Pancreas (tissue), 10 donors: ENCODE results near the gene HASPIN. TPM values are rescaled to one million over a fixed set of nuclear protein-coding genes. Genes with fewer than 3 reads are reported as not detected.

Experiments
- ATAC-seq, 4 donors: fragments of 200-7000 bp; cut with Tn5 transposase; one replicate each; pipeline versions ENCODE4 v1.8.0 to v1.9.1; 2020; ENCODE audit warnings: mild to moderate bottlenecking in 4 of 4, moderate library complexity in 4 of 4
- DNase-seq, 6 donors: peaks; one replicate each; pipeline ENCODE4 v3.0.0-alpha.2; 2020
- FAIRE-seq: peaks from 2 replicates; lab custom pipeline; 2012; peaks lifted over from hg19 to GRCh38; lab: Jason Lieb, UNC
- H3K27ac ChIP-seq, 4 donors: fragments of 200-600 bp; sonication (generic); 1 replicate in 3 of 4; 2 replicates in 1 of 4; pipeline versions ENCODE4 v1.5.0 to v1.8.0; 2020
- H3K27me3 ChIP-seq, 4 donors: fragments of 200-600 bp; one replicate each; pipeline ENCODE4 v1.8.0; 2021
- H3K36me3 ChIP-seq, 3 donors: fragments of 200-600 bp; sonication (generic) in 1 of 3; one replicate each; pipeline versions ENCODE4 v1.5.0 to v1.8.0; 2020 to 2021
- H3K4me1 ChIP-seq, 3 donors: fragments of 200-600 bp; one replicate each; pipeline ENCODE4 v1.8.0; 2021
- H3K4me3 ChIP-seq, 4 donors: fragments of 200-600 bp; sonication (generic) in 2 of 4; one replicate each; pipeline versions ENCODE4 v1.5.0 to v1.8.0; 2020 to 2021
- H3K9me3 ChIP-seq, 4 donors: fragments of 200-600 bp; one replicate each; pipeline ENCODE4 v1.8.0; 2021
- WGBS, 2 donors: extraction: QIAGEN DNeasy Blood & Tissue Kit; methylation state at CpG; one replicate each; pipeline ENCODE4 v1.1.7; 2013; 5-methylcytosine and 5-hydroxymethylcytosine counted together
- intact Hi-C, 3 donors: fragments of 100-400 bp; cut with DNase I; formaldehyde crosslinking; loops; one replicate each; pipeline versions ENCODE4 v1.11.1 to v1.14.2; 2022
- polyA plus RNA-seq, 2 donors: library from polyadenylated mRNA; stranded (reverse); fragments of 200-250 nt; gene quantifications; one replicate each; pipeline ENCODE4 v1.2.3, GENCODE V29; 2013
- total RNA-seq, 6 donors: library from RNA; stranded (reverse); fragmentation: NEBNext Ultra II Directional in 4 of 6; extraction: Animal tissue kit (Norgen Biotek cat#: 25700) in 4 of 6; gene quantifications; one replicate each; pipeline versions ENCODE4 v1.2.1 to v1.2.4, GENCODE V29; 2021 to 2023
- TF ChIP-seq, protein P1 (sequence below), 4 donors: fragments of 200-600 bp; sonication (generic) in 3 of 4; IDR thresholded peaks; one replicate each; pipeline versions ENCODE4 v1.5.0 to v1.8.0; 2021; ENCODE audit warnings: antibody characterized with exemption in 4 of 4
- donor health status: healthy with polysubstance abuse.
- donor health status: DM: no; HTN: no; CAD: no; lungs with moderate emphysema.
- donor health status: DM: no; HTN: no; CAD: no.
- donor health status: control.
- donor health status: control.
- donor health status: Bipolar disorder and iron deficiency.
- donor health status: DM: yes; HTN: yes; CAD: no.
- donor health status: DM: no; HTN: no; CAD: no.
- donor health status: DM: no; HTN: no; CAD: no.
- donor health status: DM: yes; HTN: yes; CAD: no.

HASPIN gene
- total and polyA plus RNA-seq, 8 donors: 0.05 to 0.31 (median 0.21) TPM; not detected in 2

DNA sequence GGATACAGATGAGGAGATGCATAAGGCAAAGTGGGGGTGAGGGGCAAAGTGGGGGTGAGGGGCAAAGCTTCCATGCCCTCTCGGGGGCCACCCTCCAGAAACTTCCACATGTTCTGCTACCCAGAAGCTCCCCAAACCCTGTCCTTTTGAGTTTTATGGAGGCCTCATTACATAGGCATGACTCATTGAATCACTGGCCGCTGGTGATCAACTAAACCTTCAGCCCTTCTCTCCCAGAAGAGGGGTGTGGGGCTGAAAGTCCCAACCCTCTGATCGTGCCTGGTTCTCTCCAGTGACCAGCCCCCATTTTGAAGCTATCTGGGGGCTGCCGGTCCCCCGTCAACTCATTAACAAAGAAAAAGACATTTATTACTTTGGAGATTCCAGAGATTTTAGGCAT lies 49.8 kb downstream of the HASPIN start:
- ATAC-seq: no peak
- intact Hi-C loops: no loop called here
- Histone ChIP-seq H3K27ac (no peak overlapping the region), H3K9me3 (no peaks in the 10 kb centered on the region), H3K27me3 (no peaks in the 10 kb centered on the region), H3K4me3 (no peak overlapping the region), H3K4me1 (no peaks in the 10 kb centered on the region), H3K36me3 (no peaks in the 10 kb centered on the region)
- TF ChIP-seq, protein P1, sequence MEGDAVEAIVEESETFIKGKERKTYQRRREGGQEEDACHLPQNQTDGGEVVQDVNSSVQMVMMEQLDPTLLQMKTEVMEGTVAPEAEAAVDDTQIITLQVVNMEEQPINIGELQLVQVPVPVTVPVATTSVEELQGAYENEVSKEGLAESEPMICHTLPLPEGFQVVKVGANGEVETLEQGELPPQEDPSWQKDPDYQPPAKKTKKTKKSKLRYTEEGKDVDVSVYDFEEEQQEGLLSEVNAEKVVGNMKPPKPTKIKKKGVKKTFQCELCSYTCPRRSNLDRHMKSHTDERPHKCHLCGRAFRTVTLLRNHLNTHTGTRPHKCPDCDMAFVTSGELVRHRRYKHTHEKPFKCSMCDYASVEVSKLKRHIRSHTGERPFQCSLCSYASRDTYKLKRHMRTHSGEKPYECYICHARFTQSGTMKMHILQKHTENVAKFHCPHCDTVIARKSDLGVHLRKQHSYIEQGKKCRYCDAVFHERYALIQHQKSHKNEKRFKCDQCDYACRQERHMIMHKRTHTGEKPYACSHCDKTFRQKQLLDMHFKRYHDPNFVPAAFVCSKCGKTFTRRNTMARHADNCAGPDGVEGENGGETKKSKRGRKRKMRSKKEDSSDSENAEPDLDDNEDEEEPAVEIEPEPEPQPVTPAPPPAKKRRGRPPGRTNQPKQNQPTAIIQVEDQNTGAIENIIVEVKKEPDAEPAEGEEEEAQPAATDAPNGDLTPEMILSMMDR (IDR thresholded peaks at IDR 0.05): no peak
- FAIRE-seq: no peak
- WGBS, 2 donors: 69 to 72% methylated on average over 5 of the region's 5 CpGs
- DNase-seq: peak in 1 of 6 donors; percentile 3

GRCh38 chr17:3773966-3774365 lies 50.3 kb downstream of the HASPIN start:
- no peak overlapping the region for H3K4me3 ChIP-seq
- H3K9me3 ChIP-seq: no peaks in the 10 kb centered on the region
- ATAC-seq (no peak), DNase-seq (peak in 1 of 6 donors; percentile 27), FAIRE-seq (no peak)
- no peaks in the 10 kb centered on the region for H3K4me1 ChIP-seq
- H3K27me3 ChIP-seq: no peaks in the 10 kb centered on the region
- intact Hi-C loops: no loop called here
- H3K27ac ChIP-seq: no peak overlapping the region
- WGBS, 2 donors: 89 to 90% methylated on average over 3 of the region's 3 CpGs
- TF ChIP-seq, protein P1 (IDR thresholded peaks at IDR 0.05): no peak
- H3K36me3 ChIP-seq: no peaks in the 10 kb centered on the region

Other genes with a start within 250 kb of the HASPIN start
- 1 to 10 TPM in 1 of 6 donors, under 1 TPM in 5; 0.38 to 1.1 (median 0.69) TPM for gene ASPA, start 247.9 kb upstream of the HASPIN start, total RNA-seq
- gene ASPA, start 247.9 kb upstream of the HASPIN start, polyA plus RNA-seq: under 1 TPM; 0.65 to 0.75 TPM
- gene TRPV3, start 166.1 kb upstream of the HASPIN start, total RNA-seq: under 1 TPM; 0.21 to 0.93 (median 0.45) TPM
- under 1 TPM; 0.73 to 0.99 TPM for gene TRPV3, start 166.1 kb upstream of the HASPIN start, polyA plus RNA-seq
- 1 to 10 TPM; 1.6 to 4.0 (median 3.1) TPM for gene TRPV1, start 114.5 kb upstream of the HASPIN start, total RNA-seq
- gene TRPV1, start 114.5 kb upstream of the HASPIN start, polyA plus RNA-seq: 10 to 100 TPM in 1 of 2 donors, 1 to 10 TPM in 1; 8.1 to 10.2 TPM
- 1 to 10 TPM; 8.0 to 9.8 (median 8.8) TPM for gene SHPK, start 87.7 kb upstream of the HASPIN start, total RNA-seq
- 10 to 100 TPM in 1 of 2 donors, 1 to 10 TPM in 1; 7.4 to 10.5 TPM for gene SHPK, start 87.7 kb upstream of the HASPIN start, polyA plus RNA-seq
- 10 to 100 TPM in 5 of 6 donors, 1 to 10 TPM in 1; 9.0 to 14.2 (median 12.4) TPM for gene CTNS, start 87.1 kb upstream of the HASPIN start, total RNA-seq
- gene CTNS, start 87.1 kb upstream of the HASPIN start, polyA plus RNA-seq: 10 to 100 TPM; 12.6 to 14.0 TPM
- gene TAX1BP3, start 55.3 kb upstream of the HASPIN start, total RNA-seq: 10 to 100 TPM; 31.4 to 80.6 (median 36.5) TPM
- gene TAX1BP3, start 55.3 kb upstream of the HASPIN start, polyA plus RNA-seq: 10 to 100 TPM; 58.4 to 62.7 TPM
- gene EMC6, start 55.1 kb upstream of the HASPIN start, total RNA-seq: 10 to 100 TPM; 12.1 to 19.7 (median 14.4) TPM
- 10 to 100 TPM; 30.9 to 34.6 TPM for gene EMC6, start 55.1 kb upstream of the HASPIN start, polyA plus RNA-seq
- 1 to 10 TPM in 1 of 6 donors, under 1 TPM in 5; 0.13 to 1.4 (median 0.47) TPM for gene P2RX5, start 27.7 kb upstream of the HASPIN start, total RNA-seq
- gene P2RX5, start 27.7 kb upstream of the HASPIN start, polyA plus RNA-seq: 1 to 10 TPM in 1 of 2 donors, under 1 TPM in 1; 0.91 to 1.3 TPM
- gene ITGAE, start 77.3 kb downstream of the HASPIN start, total RNA-seq: 1 to 10 TPM; 4.4 to 9.7 (median 6.7) TPM
- 10 to 100 TPM; 19.3 to 29.0 TPM for gene ITGAE, start 77.3 kb downstream of the HASPIN start, polyA plus RNA-seq
- gene NCBP3, start 122.3 kb downstream of the HASPIN start, total RNA-seq: 10 to 100 TPM; 13.7 to 26.0 (median 13.8) TPM
- gene NCBP3, start 122.3 kb downstream of the HASPIN start, polyA plus RNA-seq: 10 to 100 TPM; 27.1 to 34.2 TPM
- gene CAMKK1, start 169.2 kb downstream of the HASPIN start, total RNA-seq: 10 to 100 TPM in 1 of 6 donors, 1 to 10 TPM in 5; 4.2 to 11.9 (median 5.0) TPM
- 10 to 100 TPM; 17.1 to 23.0 TPM for gene CAMKK1, start 169.2 kb downstream of the HASPIN start, polyA plus RNA-seq
- 10 to 100 TPM; 17.7 to 41.8 (median 24.9) TPM for gene P2RX1, start 192.6 kb downstream of the HASPIN start, total RNA-seq
- gene P2RX1, start 192.6 kb downstream of the HASPIN start, polyA plus RNA-seq: 10 to 100 TPM; 21.8 to 37.1 TPM
- gene ATP2A3, start 240.5 kb downstream of the HASPIN start, total RNA-seq: 10 to 100 TPM; 17.8 to 60.3 (median 35.1) TPM
- gene ATP2A3, start 240.5 kb downstream of the HASPIN start, polyA plus RNA-seq: 10 to 100 TPM; 52.9 to 67.7 TPM